ENCODE data around the gene TDRD1.

- TF ChIP-seq JUND (IDR thresholded peaks at IDR 0.05; ENCODE audit: low read depth, low read length) (no peak), CTCF (IDR thresholded peaks at IDR 0.05 in 2 of 3, conservative IDR thresholded peaks at IDR 0.05 in 1 of 3; ENCODE audit: control insufficient read depth in 2 of 3, extremely low read depth in 1 of 3, insufficient read depth in 1 of 3, low read depth in 3 of 3, low read length in 3 of 3) (no peak), RFX5 (IDR thresholded peaks at IDR 0.05; ENCODE audit: low read depth, low read length) (no peak), SIN3A (IDR thresholded peaks at IDR 0.05; ENCODE audit: low read depth, low read length) (no peak), HDAC6 (IDR thresholded peaks at IDR 0.05; ENCODE audit: unreplicated experiment) (no peak), SUZ12 (IDR thresholded peaks at IDR 0.05; ENCODE audit: unreplicated experiment) (no peak), POLR2AphosphoS5 (IDR thresholded peaks at IDR 0.05; ENCODE audit: low read length) (no peak), POLR2A (IDR thresholded peaks at IDR 0.05; ENCODE audit: low read depth, low read length) (no peak), RAD21 (IDR thresholded peaks at IDR 0.05; ENCODE audit: insufficient read depth, low read depth, low read length) (no peak), CEBPZ (IDR thresholded peaks at IDR 0.05; ENCODE audit: low read depth, low read length) (no peak), MAX (IDR thresholded peaks at IDR 0.05; ENCODE audit: low read depth, low read length) (no peak), ZNF274 (IDR thresholded peaks at IDR 0.05; ENCODE audit: insufficient read depth, insufficient read length) (no peak), EZH2 (IDR thresholded peaks at IDR 0.05; ENCODE audit: borderline replicate concordance, control insufficient read depth, low read depth, low read length) (no peak), TCF12 (IDR thresholded peaks at IDR 0.05; ENCODE audit: low read depth, low read length) (no peak)
Observed at GRCh38 chr10:114265392-114266053, 86.4 kb downstream of the TDRD1 start.
